Hippocampal formation (tissue), 2 donors: Measurements from ENCODE around the gene FSTL5.
A peak's percentile ranks its signal among the peaks of the same experiment; 100 is the strongest.

Experiments used
- DNase-seq, 2 donors: peaks; one replicate each; lab custom pipeline; 2025; lab: John Stamatoyannopoulos, UW

Gene FSTL5

DNA sequence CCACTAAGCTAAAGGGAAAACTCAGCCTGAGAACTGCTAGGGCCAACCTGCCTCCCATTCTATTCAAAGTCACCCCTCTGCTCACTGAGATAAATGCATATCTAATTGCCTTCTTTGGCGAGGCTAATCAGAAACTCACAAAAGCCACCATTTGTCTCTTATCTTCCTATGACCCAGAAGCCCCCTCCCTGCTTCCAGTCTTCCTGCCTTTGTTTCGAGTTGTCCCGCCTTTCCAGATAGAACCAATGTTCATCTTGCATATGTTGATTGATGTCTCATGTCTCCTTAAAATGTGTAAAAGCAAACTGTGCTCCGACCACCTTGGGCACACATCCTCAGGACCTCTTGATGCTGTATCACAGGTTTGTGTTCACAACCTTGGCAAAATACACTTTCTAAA, 459.8 kb downstream of the FSTL5 start:
- no peak for DNase-seq

DNA sequence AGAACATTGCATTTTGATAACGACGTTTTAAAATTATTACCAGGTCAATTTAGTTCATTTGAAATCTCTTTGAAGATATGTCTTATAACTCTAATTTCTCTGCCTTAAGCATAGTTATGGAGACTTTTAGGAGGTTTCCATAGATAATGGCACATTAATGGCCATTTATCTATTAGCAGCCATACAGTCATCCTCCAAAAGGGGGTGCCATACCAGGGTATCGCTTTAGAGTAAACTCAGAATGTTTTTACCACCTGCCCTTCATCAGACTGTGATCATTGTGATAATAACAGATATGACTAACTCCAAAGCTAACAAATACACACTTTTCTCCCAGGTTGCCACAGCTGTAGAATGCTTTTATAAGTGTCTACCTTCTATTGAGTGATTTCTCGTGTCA, 461.5 kb downstream of the FSTL5 start:
- no peak for DNase-seq

DNA sequence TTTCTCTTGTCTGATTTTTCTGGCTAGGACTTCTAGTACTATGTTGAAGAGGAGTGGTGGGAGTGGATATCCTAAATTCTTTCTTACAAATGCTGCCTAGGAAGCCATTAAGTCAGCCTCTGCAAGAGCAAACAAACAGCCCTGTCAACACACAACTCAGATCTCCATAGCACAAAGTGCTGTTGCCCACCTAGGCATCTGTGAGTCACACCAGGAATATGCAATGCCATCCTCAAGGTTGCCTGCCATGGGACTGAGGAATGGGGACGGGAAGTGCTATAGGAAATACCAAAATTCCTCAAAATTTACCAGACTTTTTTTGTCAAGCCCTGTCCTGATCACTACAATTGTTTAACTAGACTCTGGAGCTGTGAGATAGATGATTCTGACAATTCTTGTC, 466.9 kb downstream of the FSTL5 start:
- no peak for DNase-seq

DNA sequence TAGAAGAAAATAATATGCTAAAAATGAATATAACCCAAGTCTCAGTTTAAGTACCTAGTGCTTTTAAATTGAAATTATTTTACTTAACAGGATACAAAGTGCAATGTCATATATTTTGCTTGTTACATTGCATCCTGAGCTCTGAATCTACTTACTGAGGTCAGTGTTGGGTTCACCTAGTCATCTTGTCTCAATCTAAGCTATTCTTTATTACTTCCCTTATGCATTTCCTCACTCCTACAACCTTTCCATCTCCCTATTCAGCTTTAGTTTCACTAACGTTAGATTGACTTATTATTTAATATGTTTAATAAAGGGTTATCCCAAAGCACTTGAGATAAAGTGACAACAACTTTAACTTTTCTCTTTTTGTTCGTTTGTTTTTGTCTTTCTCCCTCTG, 483.7 kb downstream of the FSTL5 start:
- no peak for DNase-seq

GRCh38 chr4:161664740-161665139, 499.1 kb downstream of the FSTL5 start:
- no peak for DNase-seq

GRCh38 chr4:161663844-161664243, 500.0 kb downstream of the FSTL5 start:
- DNase-seq, result no peak

DNA sequence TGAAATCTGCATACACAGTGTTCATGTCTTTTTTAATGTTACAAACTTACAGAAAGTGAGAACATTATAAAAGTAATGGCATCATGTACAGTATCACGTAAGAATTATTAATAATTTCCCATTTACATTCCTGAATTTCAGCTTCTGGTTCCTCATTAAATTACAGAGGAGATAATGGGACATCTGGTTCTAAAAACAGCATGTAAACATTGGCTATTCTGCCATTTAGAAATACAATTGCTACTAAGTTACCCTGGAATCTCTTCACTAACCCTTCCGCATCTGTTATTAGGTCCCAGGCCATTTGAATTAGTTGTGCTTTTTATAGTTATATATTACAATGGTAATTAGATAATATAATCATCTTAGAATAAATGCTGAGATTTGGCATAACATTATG, 505.1 kb downstream of the FSTL5 start:
- no peak for DNase-seq

DNA sequence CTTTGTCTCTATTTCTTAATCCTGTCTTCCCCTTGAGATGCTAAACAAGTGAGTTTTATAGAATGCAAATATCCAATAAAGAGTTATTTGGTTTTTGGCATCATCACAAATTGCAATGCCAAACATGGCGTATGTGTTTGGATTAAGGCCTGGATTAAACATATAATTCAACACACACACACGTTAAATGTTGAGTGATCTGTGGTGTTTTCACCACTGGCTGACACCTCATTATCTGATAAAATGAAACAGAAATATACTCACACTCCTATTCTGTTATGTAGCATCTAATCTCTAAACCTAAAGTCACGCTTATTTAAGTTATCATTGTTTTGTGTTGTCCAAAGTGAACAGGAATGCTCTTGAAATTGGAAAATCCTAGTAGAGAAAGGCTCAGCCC, 506.2 kb downstream of the FSTL5 start:
- no peak for DNase-seq

DNA sequence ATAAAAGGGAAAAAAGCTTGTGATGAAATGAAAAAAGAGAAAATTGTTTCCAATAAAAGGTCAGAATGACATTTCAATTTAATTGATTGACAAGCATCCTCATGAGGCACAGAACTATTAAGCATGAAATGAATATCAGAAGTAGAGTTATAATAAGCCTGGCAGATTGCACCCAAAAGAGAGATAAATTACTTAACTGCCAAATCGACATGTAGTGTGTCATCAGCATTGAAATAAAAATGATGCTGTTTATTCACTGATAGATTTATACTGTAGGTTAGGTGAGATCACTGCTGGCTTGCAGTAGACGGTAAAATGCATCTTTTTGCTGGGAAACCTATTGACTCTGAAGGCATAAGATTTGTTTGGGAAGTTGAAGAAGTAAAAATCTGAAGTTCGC, 507.2 kb downstream of the FSTL5 start:
- no peak for DNase-seq

DNA sequence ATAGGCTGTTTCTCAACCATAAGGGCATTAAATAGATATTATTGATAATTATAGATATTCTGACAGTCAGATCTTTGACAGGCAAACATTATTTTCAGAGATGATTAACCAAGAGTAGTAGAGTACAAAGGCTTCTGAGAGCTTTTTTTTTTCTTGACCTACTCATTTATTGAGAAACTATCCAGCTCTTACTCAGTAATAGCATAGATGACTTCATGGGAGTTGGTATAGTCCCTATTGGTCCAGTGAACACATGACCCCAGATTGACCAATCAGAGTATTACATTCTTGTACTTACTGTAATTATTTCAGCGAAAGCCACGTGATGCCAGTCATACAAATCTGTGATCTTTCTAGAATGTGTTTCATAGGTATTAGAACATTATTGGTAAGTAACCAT, 508.7 kb downstream of the FSTL5 start:
- DNase-seq, result no peak

DNA sequence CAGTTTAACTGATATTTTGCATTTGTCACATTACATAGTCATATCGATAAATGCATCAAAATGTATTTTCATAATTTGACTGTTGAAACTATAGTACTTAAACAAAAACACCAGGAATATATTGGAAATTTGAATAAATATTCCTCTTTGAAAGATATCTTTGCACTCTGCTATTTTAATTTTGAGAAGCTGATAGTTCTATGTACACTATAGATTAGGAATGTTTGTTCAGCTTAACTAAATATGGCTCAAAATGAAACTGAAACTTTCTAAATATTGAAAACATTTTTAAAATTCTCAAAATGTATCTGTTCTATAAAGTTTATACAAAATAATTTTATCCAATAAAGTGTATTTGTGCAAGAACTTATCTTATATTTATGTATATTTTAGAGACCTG, 510.1 kb downstream of the FSTL5 start:
- no peak for DNase-seq

DNA sequence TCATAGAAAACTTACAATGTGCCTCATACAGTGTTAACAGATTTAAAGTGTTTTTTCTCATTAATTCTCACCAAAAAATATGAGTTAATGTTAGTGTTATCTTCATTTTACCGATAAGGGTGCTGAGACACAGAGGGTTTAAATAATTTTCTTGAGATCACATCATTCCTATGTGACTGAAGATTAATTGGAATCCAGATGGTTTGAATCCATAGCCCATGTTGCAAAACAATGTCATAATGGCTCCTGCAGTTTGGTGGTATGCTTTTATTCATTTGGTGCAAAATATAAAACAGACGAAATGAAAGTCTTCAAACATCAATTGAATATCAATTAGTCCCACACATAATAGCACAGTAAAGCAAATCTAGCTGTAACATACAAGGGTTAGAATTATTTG, 512.2 kb downstream of the FSTL5 start:
- DNase-seq, result no peak

- peak in 1 of 2 donors; percentile 7 for DNase-seq
Measured at GRCh38 chr4:161650812-161651211, 513.0 kb downstream of the FSTL5 start.

GRCh38 chr4:161647757-161648156, 516.0 kb downstream of the FSTL5 start:
- no peak for DNase-seq

DNA sequence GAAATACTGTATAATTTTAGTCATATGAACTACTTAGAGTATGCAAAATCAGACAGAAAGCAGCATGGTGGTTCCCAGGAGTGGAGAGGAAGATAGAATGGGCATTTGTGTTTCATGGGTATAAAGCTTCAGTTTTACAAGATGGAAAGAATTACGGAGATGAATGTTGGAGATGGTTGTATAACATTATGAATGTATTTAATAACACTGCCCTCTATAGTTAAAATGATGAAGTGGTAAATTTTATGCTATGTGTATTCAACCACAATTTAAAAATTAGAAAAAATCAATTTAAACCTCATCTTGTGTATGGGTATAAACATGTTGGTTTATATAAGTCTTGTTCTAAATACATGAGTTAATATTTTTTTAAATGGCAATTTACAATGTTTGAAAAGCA, 521.1 kb downstream of the FSTL5 start:
- DNase-seq, result no peak

DNA sequence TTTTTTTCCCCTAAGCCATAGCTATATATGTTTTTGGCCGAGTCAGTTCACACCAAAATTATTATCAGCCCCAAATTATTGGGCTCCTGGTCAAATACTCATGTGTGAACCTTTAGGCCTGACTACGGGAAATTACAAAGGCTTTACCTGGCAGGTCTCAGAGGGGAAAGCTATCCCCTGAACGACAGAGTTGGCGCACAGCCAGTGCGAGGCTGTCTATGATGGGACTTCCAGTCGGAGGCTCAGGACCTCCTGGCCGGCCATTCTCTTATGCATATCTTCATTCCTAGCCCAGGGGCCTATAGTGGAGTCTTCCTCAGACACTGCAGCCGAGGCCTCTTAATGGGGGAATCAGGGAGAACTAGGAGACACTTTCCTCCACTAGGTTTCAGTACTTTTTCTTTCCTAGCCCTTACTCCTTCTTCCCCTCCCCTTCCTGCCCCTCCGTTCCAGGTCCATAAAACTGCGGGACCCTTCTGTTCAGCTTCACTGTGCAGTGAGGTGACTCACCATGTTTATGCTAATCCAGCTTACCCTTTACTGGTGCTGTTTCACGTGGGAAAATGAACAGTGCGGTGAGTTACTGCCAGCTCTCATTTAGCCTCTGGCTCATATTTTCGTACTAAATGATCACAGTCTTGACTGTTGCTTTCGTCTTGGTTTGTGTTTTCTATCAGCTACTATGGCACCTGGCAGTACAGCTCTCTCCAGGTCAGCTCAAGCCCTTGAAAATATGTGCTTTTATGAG, 533.9 kb downstream of the FSTL5 start:
- DNase-seq, result no peak

DNA sequence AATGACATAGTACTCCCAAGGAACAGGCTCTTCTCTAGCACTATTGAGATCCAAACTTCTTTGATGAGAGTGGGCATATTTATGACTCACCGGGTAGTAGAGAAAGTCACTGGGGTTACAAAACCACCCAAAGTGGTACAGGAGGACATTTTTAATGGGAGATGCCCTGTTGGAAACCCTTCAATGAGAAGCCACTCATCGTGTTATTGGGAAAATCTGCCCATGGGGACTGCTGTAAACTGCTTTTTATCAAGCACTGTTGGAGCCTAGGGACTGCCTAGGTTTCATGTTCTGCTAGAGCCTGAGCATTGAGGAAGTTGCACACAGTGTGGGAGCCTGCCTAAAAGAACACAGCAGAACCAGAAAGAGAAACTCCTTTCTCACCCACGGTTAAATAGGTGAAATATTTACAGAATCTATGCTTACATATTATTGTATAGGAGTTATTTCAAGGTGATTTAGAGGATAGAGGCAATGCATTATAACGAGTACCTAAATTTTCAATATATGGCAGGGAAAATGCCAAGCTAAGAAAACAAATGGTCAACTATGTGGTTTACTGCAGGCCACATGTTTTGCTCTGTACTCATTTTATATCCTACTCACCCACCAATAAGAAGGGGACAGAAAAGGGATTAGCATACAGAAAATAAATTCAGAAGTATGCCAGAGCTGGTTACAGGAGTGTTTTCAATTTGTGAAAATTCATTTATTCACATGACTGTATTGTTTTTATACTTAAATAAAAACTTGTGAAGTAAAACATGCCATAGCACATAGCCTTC, 559.1 kb downstream of the FSTL5 start:
- DNase-seq, result no peak

DNA sequence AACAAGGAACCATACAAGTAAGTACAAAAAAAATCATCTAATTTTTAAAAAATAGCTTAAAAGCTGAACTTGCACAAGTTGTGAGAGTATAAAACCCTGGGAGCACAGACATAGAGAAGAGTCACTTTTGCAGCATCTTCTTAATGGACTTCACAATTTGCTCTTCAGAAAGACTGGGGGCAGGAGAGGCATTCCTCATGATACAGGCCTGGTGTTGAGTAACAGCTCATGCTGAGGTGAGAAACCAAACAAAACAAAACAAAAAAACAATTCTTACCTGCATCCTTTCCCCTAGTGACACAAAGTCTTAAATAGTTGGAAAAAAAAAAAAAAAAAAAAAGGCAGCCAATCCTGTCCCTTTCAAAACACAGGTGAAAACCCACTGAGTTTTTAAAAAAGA, 562.8 kb downstream of the FSTL5 start:
- no peak for DNase-seq

DNA sequence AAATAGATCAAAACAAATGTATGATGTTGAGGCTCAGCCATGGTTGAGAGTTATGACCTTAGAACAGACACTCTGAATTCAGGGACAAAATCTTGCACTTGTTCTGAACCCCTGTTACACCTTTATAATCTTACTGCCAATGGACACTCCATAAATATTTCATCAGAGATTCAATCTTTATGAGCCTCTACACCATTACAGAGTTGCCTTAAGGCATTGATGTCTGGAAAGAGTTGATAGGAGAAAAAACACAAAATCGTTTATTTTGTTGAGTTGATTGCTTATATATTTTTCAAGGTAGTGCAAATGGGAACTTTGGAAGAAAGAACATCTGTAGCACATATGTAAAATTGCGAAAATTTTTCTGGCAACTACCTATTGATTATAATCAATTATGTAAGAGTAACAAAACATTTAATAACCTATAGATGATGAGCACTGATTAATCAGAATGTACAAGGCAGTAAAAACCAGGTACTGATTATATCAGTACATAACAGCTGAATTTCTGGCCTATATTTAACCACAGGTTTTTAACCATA, 568.5 kb downstream of the FSTL5 start:
- no peak for DNase-seq

DNA sequence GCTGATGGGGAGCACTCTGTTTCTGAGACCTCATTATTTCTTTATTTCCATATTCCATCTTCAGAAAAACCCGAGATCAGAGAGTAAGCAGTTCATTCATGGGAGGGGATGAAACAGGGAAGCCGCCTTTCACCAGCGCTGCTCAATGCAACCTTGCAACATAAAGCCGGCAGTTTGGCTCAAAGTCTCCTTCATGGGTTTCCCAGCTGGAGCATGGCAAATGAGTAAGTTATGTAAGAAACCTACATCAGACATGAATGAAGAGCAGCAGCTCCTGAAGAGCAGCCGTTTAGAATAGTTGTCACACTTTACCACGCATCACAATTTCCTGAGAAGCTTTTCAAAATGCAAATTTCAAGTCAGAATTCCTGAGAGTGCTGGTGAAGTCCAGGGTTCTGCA, 578.8 kb downstream of the FSTL5 start:
- DNase-seq, result no peak

- no peak for DNase-seq
Measured at GRCh38 chr4:161583549-161583948, 580.3 kb downstream of the FSTL5 start.

DNA sequence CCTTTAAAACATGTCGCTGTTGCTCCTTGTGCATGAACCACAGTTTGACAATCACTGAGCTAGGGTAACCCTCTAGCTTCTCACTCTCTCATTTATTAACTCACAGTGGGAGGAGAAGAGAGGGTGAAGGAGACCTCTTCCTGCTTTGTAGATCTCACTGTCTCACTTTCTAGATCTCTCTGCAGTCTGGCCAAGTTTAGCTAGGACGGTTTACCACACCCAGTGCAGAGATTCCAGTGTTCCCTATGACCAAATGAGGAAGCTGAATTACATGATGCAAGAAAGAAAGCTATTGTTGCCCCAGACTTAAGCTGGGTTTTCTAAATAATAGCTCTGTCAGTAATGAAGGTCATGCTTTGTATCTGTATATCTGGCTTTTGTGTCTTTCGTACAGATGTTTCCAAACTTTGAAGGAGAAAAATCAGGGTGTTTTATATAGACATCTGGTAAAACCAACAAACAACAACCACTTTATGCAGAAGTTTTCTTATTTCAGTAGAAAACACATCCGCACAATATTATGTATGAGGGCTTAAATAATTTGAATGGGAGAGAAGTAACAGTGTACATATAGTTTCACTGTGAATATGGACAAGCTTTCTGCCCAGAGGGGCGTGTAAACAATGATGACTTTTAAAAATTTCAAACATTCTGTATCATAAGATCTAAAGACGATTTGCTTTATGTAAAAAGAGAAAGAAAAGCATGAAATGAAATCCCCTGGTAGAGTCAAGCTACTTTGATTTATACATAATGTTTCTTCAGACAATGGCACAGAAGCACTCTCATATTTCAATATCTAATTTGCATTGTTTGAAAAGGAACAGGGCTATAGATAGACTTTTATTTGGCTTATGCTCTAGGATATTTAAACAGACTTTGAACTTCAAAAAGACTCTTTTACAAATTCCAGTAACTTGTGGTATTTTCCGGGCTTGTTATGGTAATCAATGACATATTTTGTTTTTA, 582.3 kb downstream of the FSTL5 start:
- DNase-seq, result peak in 1 of 2 donors; percentile 4
